HG03432 (cell line): ENCODE data around the gene C6orf136.
"Not testable (repeated sequence)": the region's sequence is repeated elsewhere in the genome, so short reads cannot be mapped to it uniquely, and the experiment has no call there.

Source experiments
- ATAC-seq: cut with Tn5 transposase; IDR thresholded peaks from one replicate; pipeline ENCODE4 v1.9.1; 2021; ENCODE audit warnings: mild to moderate bottlenecking, moderate library complexity; ENCODE audit not compliant: unreplicated experiment

C6orf136 gene

GRCh38 chr6:30655743-30656094 lies 8.8 kb downstream of the C6orf136 start:
- no peak for ATAC-seq

GRCh38 chr6:30656513-30656912 lies 9.6 kb downstream of the C6orf136 start:
- no peak for ATAC-seq

GRCh38 chr6:30657454-30657853 lies 10.5 kb downstream of the C6orf136 start:
- no peak for ATAC-seq

- ATAC-seq, result not testable (repeated sequence)
Measured at GRCh38 chr6:30657922-30658321, 11.0 kb downstream of the C6orf136 start.

GRCh38 chr6:30664994-30665767 lies 18.2 kb downstream of the C6orf136 start:
- no peak for ATAC-seq

GRCh38 chr6:30666300-30666699 lies 19.4 kb downstream of the C6orf136 start:
- ATAC-seq, result not testable (repeated sequence)

GRCh38 chr6:30670760-30671527 lies 24.0 kb downstream of the C6orf136 start:
- ATAC-seq, result no peak

- peak; percentile 83 for ATAC-seq
Measured at GRCh38 chr6:30672445-30673253, 25.7 kb downstream of the C6orf136 start, which contains the start of gene DHX16. Gene DHX16 (minus strand): TSS chr6:30673006. CDS start chr6:30672841, 165 bp downstream.

GRCh38 chr6:30676660-30677285 lies 29.8 kb downstream of the C6orf136 start:
- ATAC-seq, result no peak

GRCh38 chr6:30678964-30679726 lies 32.2 kb downstream of the C6orf136 start:
- ATAC-seq, result peak; percentile 42

- no peak for ATAC-seq
Measured at GRCh38 chr6:30679765-30680535, 33.0 kb downstream of the C6orf136 start.

GRCh38 chr6:30681766-30682142 lies 34.8 kb downstream of the C6orf136 start:
- ATAC-seq, result no peak

- ATAC-seq, result peak; percentile 42
Measured at GRCh38 chr6:30682143-30683117, 35.5 kb downstream of the C6orf136 start.

- no peak for ATAC-seq
Measured at GRCh38 chr6:30683183-30683979, 36.4 kb downstream of the C6orf136 start.

GRCh38 chr6:30683980-30684338 lies 37.0 kb downstream of the C6orf136 start:
- no peak for ATAC-seq

- no peak for ATAC-seq
Measured at GRCh38 chr6:30684386-30685156, 37.6 kb downstream of the C6orf136 start.
